Uterus (tissue), 2 donors: ENCODE measurements around the gene TMEM126B.

Experiments
- CTCF ChIP-seq, 4 experiments: fragments of 200-600 bp in 2 of 4; fragments of 450-650 bp in 2 of 4; sonication (generic) in 2 of 4; IDR thresholded peaks; one replicate each; pipeline ENCODE4 v1.5.1; 2016 to 2019; ENCODE audit warnings: antibody characterized with exemption in 4 of 4, mild to moderate bottlenecking in 2 of 4, moderate library complexity in 1 of 4
- POLR2A ChIP-seq, 2 donors: fragments of 450-650 bp; IDR thresholded peaks; one replicate each; pipeline ENCODE4 v1.6.1; 2016; ENCODE audit warnings: antibody characterized with exemption in 2 of 2, mild to moderate bottlenecking in 1 of 2, moderate library complexity in 1 of 2

GRCh38 chr11:85658180-85658579 is 29.8 kb downstream of the TMEM126B start:
- no peak for TF ChIP-seq CTCF (IDR thresholded peaks at IDR 0.05)
- TF ChIP-seq POLR2A (IDR thresholded peaks at IDR 0.05) = no peak
